ENCODE data around the gene ZNF366.
"Not testable (repeated sequence)": the region's sequence is repeated elsewhere in the genome, so short reads cannot be mapped to it uniquely, and the experiment has no call there.

ZNF366 gene

GRCh38 chr5:72436796-72437471, 70.3 kb downstream of the ZNF366 start:
- DNase-seq, result no peak

GRCh38 chr5:72434781-72435437, 72.3 kb downstream of the ZNF366 start:
- no peak for DNase-seq

GRCh38 chr5:72434056-72434780, 73.0 kb downstream of the ZNF366 start:
- DNase-seq, result no peak

GRCh38 chr5:72433522-72433921, 73.7 kb downstream of the ZNF366 start:
- no peak for DNase-seq

GRCh38 chr5:72428669-72429068, 78.5 kb downstream of the ZNF366 start:
- no peak for DNase-seq

GRCh38 chr5:72427488-72428437, 79.4 kb downstream of the ZNF366 start:
- DNase-seq, result peak in 1 of 2 experiments; percentile 27

- no peak for DNase-seq
Measured at GRCh38 chr5:72427016-72427415, 80.2 kb downstream of the ZNF366 start.

GRCh38 chr5:72426019-72426418, 81.2 kb downstream of the ZNF366 start:
- DNase-seq, result no peak

GRCh38 chr5:72418271-72418670, 88.9 kb downstream of the ZNF366 start:
- DNase-seq, result no peak

- DNase-seq, result no peak
Measured at GRCh38 chr5:72417333-72418062, 89.7 kb downstream of the ZNF366 start.

GRCh38 chr5:72415616-72416325, 91.4 kb downstream of the ZNF366 start:
- DNase-seq, result no peak

- no peak for DNase-seq
Measured at GRCh38 chr5:72412283-72413055, 94.7 kb downstream of the ZNF366 start.

GRCh38 chr5:72410688-72411295, 96.4 kb downstream of the ZNF366 start:
- no peak for DNase-seq

- no peak for DNase-seq
Measured at GRCh38 chr5:72408603-72409002, 98.6 kb downstream of the ZNF366 start.

- no peak for DNase-seq
Measured at GRCh38 chr5:72408127-72408526, 99.1 kb downstream of the ZNF366 start.

- DNase-seq, result no peak
Measured at GRCh38 chr5:72407541-72407940, 99.7 kb downstream of the ZNF366 start.

- no peak for DNase-seq
Measured at GRCh38 chr5:72407078-72407477, 100.1 kb downstream of the ZNF366 start.

GRCh38 chr5:72404771-72405170, 102.4 kb downstream of the ZNF366 start:
- not testable (repeated sequence) for DNase-seq

- no peak for DNase-seq
Measured at GRCh38 chr5:72402959-72403628, 104.1 kb downstream of the ZNF366 start.
